H9 (cell line): ENCODE data around the gene ZNF423. TPM values are rescaled to one million over a fixed set of nuclear protein-coding genes. Genes with fewer than 3 reads are reported as not detected.
A peak's percentile ranks its signal among the peaks of the same experiment; 100 is the strongest.

Experiments
- DNase-seq: peaks from one replicate; pipeline ENCODE4 v3.0.0-alpha.2; 2017
- H2AFZ ChIP-seq: one replicate; pipeline ENCODE4 v1.6.1; 2013; ENCODE audit warnings: mild to moderate bottlenecking, low read length, control low read depth, moderate library complexity
- H2AK5ac ChIP-seq: 2 replicates; pipeline ENCODE4 v1.6.1; 2013; ENCODE audit warnings: low read length, control low read depth, mixed read lengths; ENCODE audit not compliant: insufficient read length
- H2BK120ac ChIP-seq: one replicate; pipeline ENCODE4 v1.6.1; 2013; ENCODE audit warnings: low read depth, mild to moderate bottlenecking, low read length, control low read depth, inconsistent platforms; ENCODE audit not compliant: poor library complexity, severe bottlenecking
- H2BK12ac ChIP-seq: 2 replicates; pipeline ENCODE4 v1.6.1; 2013; ENCODE audit warnings: low read length, control low read depth, mixed read lengths, low read depth; ENCODE audit not compliant: insufficient read length
- H2BK15ac ChIP-seq: 2 replicates; pipeline ENCODE4 v1.6.1; 2013; ENCODE audit warnings: low read depth, low read length, control low read depth
- H2BK20ac ChIP-seq: one replicate; pipeline ENCODE4 v1.6.1; 2013; ENCODE audit warnings: low read depth, mild to moderate bottlenecking, low read length, control low read depth, inconsistent platforms; ENCODE audit not compliant: poor library complexity, severe bottlenecking
- H2BK5ac ChIP-seq: 2 replicates; pipeline ENCODE4 v1.6.1; 2013; ENCODE audit warnings: low read length, control low read depth, mixed read lengths; ENCODE audit not compliant: insufficient read length
- H3K14ac ChIP-seq: 2 replicates; pipeline ENCODE4 v1.6.1; 2013; ENCODE audit warnings: low read length, control low read depth; ENCODE audit not compliant: insufficient read depth
- H3K18ac ChIP-seq: 2 replicates; pipeline ENCODE4 v1.6.1; 2013; ENCODE audit warnings: low read depth, mild to moderate bottlenecking, mixed read lengths, low read length, control low read depth; ENCODE audit not compliant: insufficient read length
- H3K23ac ChIP-seq: 2 replicates; pipeline ENCODE4 v1.6.1; 2013; ENCODE audit warnings: low read length, control low read depth, mixed read lengths, low read depth; ENCODE audit not compliant: insufficient read length
- H3K23me2 ChIP-seq: 2 replicates; pipeline ENCODE4 v1.6.1; 2013; ENCODE audit warnings: low read depth, mild to moderate bottlenecking, mixed read lengths, low read length, control low read depth; ENCODE audit not compliant: insufficient read length, poor library complexity, severe bottlenecking
- H3K27ac ChIP-seq: 2 replicates; pipeline ENCODE4 v1.5.1; 2013; ENCODE audit warnings: low read length, control low read depth, mixed read lengths, low read depth; ENCODE audit not compliant: insufficient read length
- H3K27me3 ChIP-seq: 2 replicates; pipeline ENCODE4 v1.6.1; 2013; ENCODE audit warnings: low read length, control low read depth, inconsistent platforms; ENCODE audit not compliant: insufficient read depth
- H3K4ac ChIP-seq: 2 replicates; pipeline ENCODE4 v1.6.1; 2013; ENCODE audit warnings: low read depth, mild to moderate bottlenecking, control low read depth, inconsistent platforms, low read length, moderate library complexity
- H3K4me1 ChIP-seq: 2 replicates; pipeline ENCODE4 v1.6.1; 2013; ENCODE audit warnings: low read length, control low read depth, inconsistent platforms; ENCODE audit not compliant: insufficient read depth
- H3K4me2 ChIP-seq: 2 replicates; pipeline ENCODE4 v1.6.1; 2013; ENCODE audit warnings: low read length, control low read depth, mixed read lengths; ENCODE audit not compliant: insufficient read length, insufficient read depth
- H3K56ac ChIP-seq: 2 replicates; pipeline ENCODE4 v1.6.1; 2013; ENCODE audit warnings: low read depth, mild to moderate bottlenecking, mixed read lengths, low read length, control low read depth; ENCODE audit not compliant: insufficient read length
- H3K79me1 ChIP-seq: 2 replicates; pipeline ENCODE4 v1.6.1; 2013; ENCODE audit warnings: low read depth, mild to moderate bottlenecking, moderate library complexity, low read length, control low read depth, inconsistent platforms; ENCODE audit not compliant: insufficient read depth, poor library complexity, severe bottlenecking
- H3K79me2 ChIP-seq: 2 replicates; pipeline ENCODE4 v1.6.1; 2013; ENCODE audit warnings: low read length, control low read depth, inconsistent platforms; ENCODE audit not compliant: insufficient read depth
- H3K9ac ChIP-seq: 2 replicates; pipeline ENCODE4 v1.6.1; 2013; ENCODE audit warnings: low read length, control low read depth, mixed read lengths; ENCODE audit not compliant: insufficient read length; ENCODE audit errors: extremely low read depth
- H3K9me3 ChIP-seq: one replicate; pipeline ENCODE4 v1.6.1; 2013; ENCODE audit warnings: low read depth, low read length, inconsistent platforms; ENCODE audit not compliant: control insufficient read depth
- H3T11ph ChIP-seq: one replicate; pipeline ENCODE4 v1.6.1; 2013; ENCODE audit warnings: mild to moderate bottlenecking, low read length, control low read depth, inconsistent platforms
- H4K20me1 ChIP-seq: one replicate; pipeline ENCODE4 v1.6.1; 2013; ENCODE audit not compliant: control insufficient read depth, insufficient read length, insufficient read depth
- H4K5ac ChIP-seq: 2 replicates; pipeline ENCODE4 v1.6.1; 2013; ENCODE audit warnings: low read depth, mild to moderate bottlenecking, mixed read lengths, low read length, control low read depth; ENCODE audit not compliant: insufficient read length
- H4K8ac ChIP-seq: replicated peaks from 2 replicates; pipeline ENCODE4 v1.6.1; 2013; ENCODE audit warnings: low read length, control low read depth, mixed read lengths, low read depth; ENCODE audit not compliant: insufficient read length
- H4K91ac ChIP-seq: 2 replicates; pipeline ENCODE4 v1.6.1; 2013; ENCODE audit warnings: low read depth, mild to moderate bottlenecking, moderate library complexity, mixed read lengths, low read length, control low read depth; ENCODE audit not compliant: insufficient read length
- H3K27ac Mint-ChIP-seq, 3 experiments: 2 replicates in 2 of 3; 3 replicates in 1 of 3; pipeline ENCODE4 v1.8.0; 2020 to 2021; ENCODE audit warnings: mixed read lengths in 3 of 3, mild to moderate bottlenecking in 1 of 3, moderate library complexity in 1 of 3
- H3K27me3 Mint-ChIP-seq: 2 replicates; pipeline ENCODE4 v1.8.0; 2021; ENCODE audit warnings: low read depth, mild to moderate bottlenecking, moderate library complexity, mixed read lengths
- H3K36me3 Mint-ChIP-seq, 3 experiments: 2 replicates in 2 of 3; 3 replicates in 1 of 3; pipeline ENCODE4 v1.8.0; 2020 to 2021; ENCODE audit warnings: low read depth in 3 of 3, mixed read lengths in 3 of 3; ENCODE audit not compliant: insufficient read depth in 1 of 3
- H3K4me1 Mint-ChIP-seq, 2 experiments: 2 replicates each; pipeline ENCODE4 v1.8.0; 2020; ENCODE audit warnings: mixed read lengths in 2 of 2
- H3K4me3 Mint-ChIP-seq, 2 experiments: 2 replicates in 1 of 2; 3 replicates in 1 of 2; pipeline ENCODE4 v1.8.0; 2020 to 2021; ENCODE audit warnings: mild to moderate bottlenecking in 2 of 2, mixed read lengths in 2 of 2, moderate library complexity in 1 of 2
- H3K9me3 Mint-ChIP-seq, 2 experiments: 2 replicates in 1 of 2; 3 replicates in 1 of 2; pipeline ENCODE4 v1.8.0; 2020; ENCODE audit warnings: mild to moderate bottlenecking in 2 of 2, mixed read lengths in 2 of 2, moderate library complexity in 1 of 2
- CTCF ChIP-seq: fragments of 200-600 bp; sonication (generic); conservative IDR thresholded peaks from 3 replicates; pipeline ENCODE4 v1.8.0; 2021; ENCODE audit warnings: antibody characterized with exemption, mild to moderate bottlenecking
- WGBS: extraction: QIAGEN DNeasy Blood & Tissue Kit; methylation state at CpG from one replicate; pipeline ENCODE4 v1.1.7; 2013; ENCODE audit warnings: missing lambda C conversion rate, low lambda C conversion rate, mixed read lengths; ENCODE audit not compliant: insufficient read length; ENCODE audit errors: extremely low coverage; 5-methylcytosine and 5-hydroxymethylcytosine counted together
- total RNA-seq: library from RNA; stranded (reverse); gene quantifications from 2 replicates; pipeline ENCODE4 v1.2.1, GENCODE V29; 2021

Gene ZNF423
- total RNA-seq, 1 experiment from 2014 or later: 51.5 TPM

DNA sequence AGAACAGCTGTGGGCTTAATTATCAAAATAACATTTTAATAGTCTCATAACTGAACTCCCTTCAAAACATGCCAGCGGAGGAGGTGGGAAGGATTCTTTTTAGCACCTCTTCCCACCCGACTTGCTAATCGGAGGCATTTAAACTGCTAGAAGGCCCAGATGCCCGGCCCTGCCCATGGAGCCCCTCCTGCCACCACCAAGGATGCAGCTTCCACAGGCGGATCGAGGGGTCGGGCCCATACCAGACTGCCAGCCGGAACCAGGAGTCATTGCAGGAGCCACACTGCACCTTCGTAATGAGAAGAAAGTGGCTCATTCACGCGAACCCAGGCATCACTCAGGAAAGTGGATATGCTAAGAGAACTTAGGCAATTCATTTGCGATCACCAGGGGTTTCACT lies 281.1 kb downstream of the ZNF423 start:
- no peaks in the 10 kb centered on the region for H3K27me3 ChIP-seq
- H3K27ac Mint-ChIP-seq: peak overlapping the region; percentile 50 to 61 (median 60); a peak in 3 of 7 replicates
- H4K5ac ChIP-seq: no peak overlapping the region
- no peaks in the 10 kb centered on the region for H4K20me1 ChIP-seq
- H3K14ac ChIP-seq: peak overlapping the region; percentile 50; the same call in 1 of the 2 replicates
- no peak overlapping the region for H3K4me3 Mint-ChIP-seq
- H2BK12ac ChIP-seq: no peak overlapping the region
- H3K4me2 ChIP-seq: no peak overlapping the region
- H3K23ac ChIP-seq: no peak overlapping the region
- H3K27me3 Mint-ChIP-seq: no peaks in the 10 kb centered on the region
- H3T11ph ChIP-seq: no peak overlapping the region
- peaks cover 24 to 33% of the 10 kb centered on the region in 2 experiments for H3K4me1 Mint-ChIP-seq
- no peak for TF ChIP-seq CTCF
- H3K56ac ChIP-seq: no peak overlapping the region
- no peak overlapping the region for H2AK5ac ChIP-seq
- peaks cover 0 to 3% of the 10 kb centered on the region in 2 experiments; a peak in 2 of 5 replicates for H3K9me3 Mint-ChIP-seq
- H3K36me3 Mint-ChIP-seq: peaks cover 5 to 12% (median 8%) of the 10 kb centered on the region in 3 experiments
- no peak overlapping the region for H4K91ac ChIP-seq
- no peak overlapping the region for H2AFZ ChIP-seq
- no peak overlapping the region for H2BK5ac ChIP-seq
- H3K4me1 ChIP-seq: peaks cover 3% of the 10 kb centered on the region; the same call in 1 of the 2 replicates
- no peak overlapping the region for H3K4ac ChIP-seq
- DNase-seq: no peak
- H3K79me2 ChIP-seq: no peaks in the 10 kb centered on the region
- no CpG with 5 or more reads among the region's 12 CpGs for WGBS
- H3K23me2 ChIP-seq: no peaks in the 10 kb centered on the region
- H3K79me1 ChIP-seq: no peaks in the 10 kb centered on the region
- no peak overlapping the region for H4K8ac ChIP-seq
- H2BK120ac ChIP-seq: no peak overlapping the region
- H2BK20ac ChIP-seq: no peak overlapping the region
- no peak overlapping the region for H3K27ac ChIP-seq
- no peak overlapping the region for H3K18ac ChIP-seq
- no peak overlapping the region for H3K9ac ChIP-seq
- H2BK15ac ChIP-seq: no peak overlapping the region
- H3K9me3 ChIP-seq: no peaks in the 10 kb centered on the region
